OCI-LY7 (cell line): ENCODE results near the gene MRPL9. TPM values are rescaled to one million over a fixed set of nuclear protein-coding genes. Genes with fewer than 3 reads are reported as not detected.

Experiments
- BruUV-seq: library from RNA; stranded (reverse); fragments of 400-500 nt; replicated peaks from 2 replicates; lab custom pipeline; 2021; lab: Mats Ljungman, UMichigan
- CTCF ChIA-PET: fragments of 300-600 bp; sonication (Branson Sonifier 250); formaldehyde crosslinking; loops from one replicate; lab custom pipeline; 2022; ENCODE audit warnings: antibody characterized with exemption; ENCODE audit not compliant: unreplicated experiment; lab: Charles Lee
- POLR2A ChIA-PET: fragments of 300-600 bp; sonication (Branson Sonifier 250); formaldehyde crosslinking; loops from one replicate; lab custom pipeline; 2022; ENCODE audit warnings: antibody characterized with exemption; lab: Charles Lee
- DNase-seq: peaks from one replicate; pipeline ENCODE4 v3.0.0-alpha.2; 2015; ENCODE audit warnings: low spot score
- H2AFZ ChIP-seq: fragments of 200-600 bp; sonication (generic), shearing (Covaris generic); 2 replicates; pipeline ENCODE4 v1.6.1; 2014; ENCODE audit warnings: mild to moderate bottlenecking, antibody characterized with exemption, low read length, moderate library complexity
- H3K27ac ChIP-seq: fragments of 200-600 bp; sonication (generic); 2 replicates; pipeline ENCODE4 v1.5.1; 2014; ENCODE audit warnings: mixed run types, low read depth, mild to moderate bottlenecking, moderate library complexity, low read length, inconsistent platforms; ENCODE audit not compliant: poor library complexity, severe bottlenecking
- H3K36me3 ChIP-seq: fragments of 200-600 bp; sonication (generic); 2 replicates; pipeline ENCODE4 v1.6.1; 2014; ENCODE audit warnings: mild to moderate bottlenecking, antibody characterized with exemption, low read length, moderate library complexity, mixed read lengths; ENCODE audit not compliant: insufficient read depth
- H3K4me1 ChIP-seq: fragments of 200-600 bp; sonication (generic); 2 replicates; pipeline ENCODE4 v1.5.1; 2014; ENCODE audit warnings: mild to moderate bottlenecking, low read length; ENCODE audit not compliant: insufficient read depth, poor library complexity, severe bottlenecking
- H3K4me2 ChIP-seq: fragments of 200-600 bp; sonication (generic); 2 replicates; pipeline ENCODE4 v1.6.1; 2014; ENCODE audit warnings: mild to moderate bottlenecking, low read length
- H3K4me3 ChIP-seq: fragments of 200-600 bp; sonication (generic); 2 replicates; pipeline ENCODE4 v1.5.1; 2014; ENCODE audit warnings: mild to moderate bottlenecking, low read depth, low read length; ENCODE audit not compliant: poor library complexity, severe bottlenecking
- H3K79me2 ChIP-seq: fragments of 200-600 bp; sonication (generic); 2 replicates; pipeline ENCODE4 v1.6.1; 2016; ENCODE audit warnings: low read depth, mild to moderate bottlenecking, low read length, moderate library complexity, mixed read lengths; ENCODE audit not compliant: insufficient read depth
- H3K9me2 ChIP-seq: fragments of 200-600 bp; sonication (generic); 2 replicates; pipeline ENCODE4 v1.6.1; 2016; ENCODE audit warnings: mild to moderate bottlenecking, low read length, mixed read lengths; ENCODE audit not compliant: insufficient read depth
- H3K9me3 ChIP-seq: fragments of 200-600 bp; sonication (generic); 2 replicates; pipeline ENCODE4 v1.6.1; 2014; ENCODE audit warnings: mild to moderate bottlenecking, mixed run types, low read length, mixed read lengths
- H4K20me1 ChIP-seq: fragments of 200-600 bp; sonication (generic); 2 replicates; pipeline ENCODE4 v1.6.1; 2014; ENCODE audit warnings: mild to moderate bottlenecking, antibody characterized with exemption, low read length, moderate library complexity, mixed read lengths; ENCODE audit not compliant: insufficient read depth
- EZH2phosphoT487 ChIP-seq: fragments of 200-600 bp; sonication (generic); IDR thresholded peaks from 2 replicates; pipeline ENCODE4 v1.6.1; 2018; ENCODE audit warnings: low read depth, borderline replicate concordance, mild to moderate bottlenecking, mixed run types, antibody characterized with exemption, low read length, moderate library complexity, mixed read lengths
- intact Hi-C: fragments of 100-400 bp; cut with micrococcal nuclease; formaldehyde crosslinking; loops from one replicate; pipeline ENCODE4 v1.10.0; 2022; ENCODE audit not compliant: unreplicated experiment
- total RNA-seq, 2 experiments: library from RNA; depleted of rRNA in 1 of 2; stranded (reverse); fragments of >200 nt in 1 of 2; shearing (Covaris generic) in 1 of 2; gene quantifications; 2 replicates each; pipeline ENCODE4 v1.2.3, GENCODE V29; 2014 to 2022
- TF ChIP-seq, protein P1 (sequence below): fragments of 200-600 bp; sonication (generic); conservative IDR thresholded peaks from 2 replicates; pipeline ENCODE4 v1.5.1; 2014; ENCODE audit warnings: mild to moderate bottlenecking, antibody characterized with exemption, low read length, moderate library complexity, mixed read lengths

MRPL9 gene
- total RNA-seq, 2 experiments from 2014 or later, result 98.6 to 107 TPM

DNA sequence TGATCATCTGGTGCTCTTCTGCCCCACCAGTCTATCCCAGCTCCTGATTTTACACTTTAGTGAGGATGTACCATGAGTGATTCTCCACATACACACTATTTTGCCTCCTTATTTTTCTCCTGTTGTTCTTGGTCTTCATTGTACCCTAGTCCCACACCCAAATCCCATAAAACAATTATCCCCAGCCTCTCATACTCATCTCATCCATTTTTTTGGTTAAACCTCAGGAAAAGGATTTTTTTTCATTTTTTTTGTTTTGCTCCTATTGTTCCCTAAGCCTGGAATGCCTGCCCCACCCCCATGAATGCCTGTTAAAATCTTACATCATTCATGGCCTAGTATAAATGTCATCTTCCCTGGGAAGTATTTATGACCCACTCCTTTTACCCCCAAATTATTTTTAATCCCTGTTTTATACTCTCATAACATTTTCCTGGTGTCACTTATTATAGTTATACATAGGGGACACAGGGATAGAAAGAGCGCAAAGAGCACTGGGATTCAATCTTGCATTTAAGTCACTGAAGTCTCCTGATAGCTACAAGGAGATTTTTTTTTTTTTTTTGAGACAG, 46.8 kb upstream of the MRPL9 start:
- POLR2A ChIA-PET, result interaction anchor here (0.7 kb wide), 1 partner anchor 392 kb away, joined by 3 read pairs; no protein-coding TSS in a partner anchor
- CTCF ChIA-PET, result interaction anchor here (0.9 kb wide), 1 partner anchor 12 kb away, joined by 3 read pairs; no protein-coding TSS in a partner anchor
- BruUV-seq, result no TSS peak

DNA sequence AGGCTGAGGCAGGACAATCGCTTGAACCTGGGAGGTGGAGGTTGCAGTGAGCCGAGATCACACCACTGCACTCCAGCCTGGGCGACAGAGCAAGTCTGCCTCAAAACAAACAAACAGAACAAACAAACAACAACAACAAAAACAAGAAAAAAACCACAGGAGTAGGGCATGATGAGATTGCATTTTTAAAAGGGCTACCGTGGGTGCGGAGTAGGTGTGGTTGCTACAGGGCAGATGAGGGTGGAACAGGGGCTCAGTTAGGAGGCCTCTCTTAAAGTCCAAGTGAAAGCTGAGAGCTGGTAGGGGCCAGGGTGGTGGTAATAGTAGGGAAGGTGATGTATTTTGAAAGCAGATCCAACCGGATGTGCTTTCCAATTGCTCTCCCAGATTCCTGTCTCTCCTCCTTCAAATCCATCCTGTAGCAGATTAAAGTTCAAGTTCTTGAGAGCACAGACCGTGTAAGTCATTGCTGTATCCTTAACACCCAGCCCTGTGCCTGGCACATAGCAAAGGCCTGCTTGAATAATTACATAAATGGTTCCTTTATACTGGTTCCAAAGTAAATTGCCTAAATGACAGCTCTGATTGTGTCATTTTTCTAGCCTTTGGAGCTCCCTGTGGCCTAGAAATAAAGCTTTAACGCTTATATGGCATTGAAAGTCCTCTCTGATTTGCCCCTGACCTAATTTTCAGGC, 46.1 kb upstream of the MRPL9 start:
- no peak overlapping the region for H3K4me3 ChIP-seq
- H3K4me2 ChIP-seq, result no peak overlapping the region
- TF ChIP-seq, protein P1, sequence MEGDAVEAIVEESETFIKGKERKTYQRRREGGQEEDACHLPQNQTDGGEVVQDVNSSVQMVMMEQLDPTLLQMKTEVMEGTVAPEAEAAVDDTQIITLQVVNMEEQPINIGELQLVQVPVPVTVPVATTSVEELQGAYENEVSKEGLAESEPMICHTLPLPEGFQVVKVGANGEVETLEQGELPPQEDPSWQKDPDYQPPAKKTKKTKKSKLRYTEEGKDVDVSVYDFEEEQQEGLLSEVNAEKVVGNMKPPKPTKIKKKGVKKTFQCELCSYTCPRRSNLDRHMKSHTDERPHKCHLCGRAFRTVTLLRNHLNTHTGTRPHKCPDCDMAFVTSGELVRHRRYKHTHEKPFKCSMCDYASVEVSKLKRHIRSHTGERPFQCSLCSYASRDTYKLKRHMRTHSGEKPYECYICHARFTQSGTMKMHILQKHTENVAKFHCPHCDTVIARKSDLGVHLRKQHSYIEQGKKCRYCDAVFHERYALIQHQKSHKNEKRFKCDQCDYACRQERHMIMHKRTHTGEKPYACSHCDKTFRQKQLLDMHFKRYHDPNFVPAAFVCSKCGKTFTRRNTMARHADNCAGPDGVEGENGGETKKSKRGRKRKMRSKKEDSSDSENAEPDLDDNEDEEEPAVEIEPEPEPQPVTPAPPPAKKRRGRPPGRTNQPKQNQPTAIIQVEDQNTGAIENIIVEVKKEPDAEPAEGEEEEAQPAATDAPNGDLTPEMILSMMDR, result no peak
- no peak for TF ChIP-seq EZH2phosphoT487
- no peaks in the 10 kb centered on the region for H3K79me2 ChIP-seq
- peaks cover 2% of the 10 kb centered on the region for H3K4me1 ChIP-seq
- H2AFZ ChIP-seq, result no peak overlapping the region
- ChIA-PET CTCF (interaction anchor here (0.9 kb wide), 1 partner anchor 12 kb away, joined by 3 read pairs; no protein-coding TSS in a partner anchor), POLR2A (interaction anchor here (0.7 kb wide), 1 partner anchor 392 kb away, joined by 3 read pairs; no protein-coding TSS in a partner anchor)
- H3K36me3 ChIP-seq, result no peaks in the 10 kb centered on the region
- no peaks in the 10 kb centered on the region for H3K9me2 ChIP-seq
- intact Hi-C loops, result no loop called here
- H3K9me3 ChIP-seq, result no peaks in the 10 kb centered on the region
- no peak overlapping the region for H3K27ac ChIP-seq
- DNase-seq, result no peak
- BruUV-seq, result no TSS peak
- no peaks in the 10 kb centered on the region for H4K20me1 ChIP-seq

More for the DNA sequence above, 46.8 kb upstream of the MRPL9 start:
- H3K79me2 ChIP-seq, result no peaks in the 10 kb centered on the region
- no peaks in the 10 kb centered on the region for H4K20me1 ChIP-seq
- H3K36me3 ChIP-seq, result no peaks in the 10 kb centered on the region
- H3K4me1 ChIP-seq, result no peaks in the 10 kb centered on the region
- TF ChIP-seq, protein P1, result no peak
- no peak for DNase-seq
- H2AFZ ChIP-seq, result no peak overlapping the region
- no peaks in the 10 kb centered on the region for H3K9me3 ChIP-seq
- H3K9me2 ChIP-seq, result no peaks in the 10 kb centered on the region
- H3K4me2 ChIP-seq, result no peak overlapping the region
- H3K4me3 ChIP-seq, result no peak overlapping the region
- H3K27ac ChIP-seq, result no peak overlapping the region
- intact Hi-C loops, result no loop called here

DNA sequence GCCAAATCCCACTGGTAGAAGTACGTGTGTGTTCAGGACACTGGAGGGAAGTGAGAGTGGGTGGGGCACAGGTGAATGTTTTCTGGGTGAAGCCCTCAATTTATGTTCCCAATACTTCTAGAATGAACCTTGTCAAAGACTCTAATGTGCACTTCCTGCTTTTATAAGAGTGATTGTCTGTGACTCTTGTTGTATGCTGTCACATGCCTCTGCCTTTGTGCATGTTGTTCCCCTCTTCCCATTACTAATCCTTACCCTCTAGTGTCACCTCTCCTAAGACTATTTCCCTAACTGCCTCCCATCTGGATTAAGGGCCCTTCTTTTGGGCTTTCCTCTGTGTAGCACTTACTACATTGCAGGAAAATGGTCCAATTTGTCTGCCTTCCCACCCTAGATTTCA, 44.5 kb upstream of the MRPL9 start:
- POLR2A ChIA-PET, result interaction anchor here (0.6 kb wide), 1 partner anchor 23 kb away, joined by 4 read pairs; no protein-coding TSS in a partner anchor
- intact Hi-C loops, result no loop called here
- no peak for DNase-seq
- H3K79me2 ChIP-seq, result no peaks in the 10 kb centered on the region
- no peaks in the 10 kb centered on the region for H4K20me1 ChIP-seq
- H3K4me2 ChIP-seq, result no peak overlapping the region
- BruUV-seq, result no TSS peak
- H3K9me2 ChIP-seq, result no peaks in the 10 kb centered on the region
- peaks cover 8% of the 10 kb centered on the region for H3K4me1 ChIP-seq
- H3K36me3 ChIP-seq, result no peaks in the 10 kb centered on the region
- H2AFZ ChIP-seq, result no peak overlapping the region
- H3K4me3 ChIP-seq, result no peak overlapping the region
- CTCF ChIA-PET, result no interaction called here
- no peak overlapping the region for H3K27ac ChIP-seq
- no peaks in the 10 kb centered on the region for H3K9me3 ChIP-seq
- TF ChIP-seq, protein P1, result no peak
- no peak for TF ChIP-seq EZH2phosphoT487
